Measurements from ENCODE around the gene C16orf86. TPM values are rescaled to one million over a fixed set of nuclear protein-coding genes. Genes with fewer than 3 reads are reported as not detected.

C16orf86 gene
- total and polyA plus RNA-seq, 2 of the 8 experiments (the other 6 are each of a cell fraction or from before 2014, with no cell fraction given): 1.4 to 2.3 TPM

DNA sequence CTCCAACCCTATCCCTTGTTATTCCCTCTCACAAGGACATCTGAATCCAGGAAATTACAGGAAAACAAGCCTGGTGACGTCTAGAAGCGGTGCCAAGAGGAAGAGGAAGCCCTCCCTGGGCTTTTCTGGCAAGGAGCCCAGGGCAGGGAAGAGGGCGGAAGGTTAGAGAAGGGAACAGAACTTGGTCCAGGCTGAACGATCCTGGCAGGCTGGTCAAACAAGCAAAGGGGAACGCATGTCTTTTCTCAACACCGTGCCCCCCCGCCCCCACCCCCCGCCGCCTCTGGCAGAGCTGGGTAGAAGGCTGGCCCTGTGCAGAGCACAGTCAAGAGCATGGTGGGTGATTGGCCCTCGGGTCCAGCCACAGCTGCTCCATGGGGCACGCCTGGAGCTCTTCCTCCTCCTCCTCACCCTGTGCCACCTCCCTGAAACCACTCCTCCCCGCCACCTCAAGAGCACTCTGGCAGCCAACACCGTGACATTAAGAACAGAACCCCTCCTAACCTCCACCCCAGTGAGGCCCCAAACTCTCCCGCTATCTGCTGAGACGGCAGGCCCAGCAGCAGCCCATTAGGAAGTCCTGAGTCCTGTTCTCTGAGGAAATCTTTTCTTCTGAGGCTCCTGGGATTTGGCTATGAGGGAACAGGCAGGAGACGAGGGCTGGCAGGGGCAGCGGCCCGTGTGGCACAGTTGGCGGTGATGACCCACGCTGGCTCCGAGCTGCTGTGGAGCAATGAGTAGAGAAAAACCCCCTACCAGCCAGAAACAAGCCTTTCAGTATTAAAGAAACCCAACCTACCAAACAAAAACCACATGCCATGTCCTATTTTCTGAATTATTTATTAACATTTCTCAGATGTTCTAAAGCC, 7.3 kb downstream of the C16orf86 start:
- Histone ChIP-seq H2BK120ac (replicated peaks; ENCODE audit: low read depth, low read length) (no peak overlapping the region), H3K23ac (ENCODE audit: insufficient read length) (no peak overlapping the region), H3K79me1 (ENCODE audit: low read depth, low read length) (no peaks in the 10 kb centered on the region; the same call in none of the 2 replicates), H3K4me2 (ENCODE audit: insufficient read depth in 1 of 2, low read depth in 2 of 2, low read length in 2 of 2) (no peak overlapping the region), H2AFZ (ENCODE audit: low read length) (no peak overlapping the region), H2BK12ac (ENCODE audit: low read depth, low read length) (no peak overlapping the region), H2AK5ac (ENCODE audit: low read depth, low read length) (no peak overlapping the region), H3K27ac (ENCODE audit: low read depth, low read length) (no peak overlapping the region), H3K4me3 (ENCODE audit: extremely low read depth in 1 of 4, insufficient read depth in 2 of 4, low read depth in 3 of 4, low read length in 4 of 4) (no peak overlapping the region), H3K18ac (ENCODE audit: extremely low read depth, low read length) (no peak overlapping the region), H2BK20ac (ENCODE audit: low read length) (no peak overlapping the region), H3K9me3 (ENCODE audit: insufficient read depth in 2 of 2, low read depth in 1 of 2, low read length in 1 of 2) (no peaks in the 10 kb centered on the region), H3K79me2 (ENCODE audit: control insufficient read depth in 1 of 2, insufficient read depth in 2 of 2, low read length in 2 of 2) (no peaks in the 10 kb centered on the region), H4K91ac (replicated peaks; ENCODE audit: insufficient read length, low read length) (no peak overlapping the region), H3K4me1 (replicated peaks in 1 of 4; ENCODE audit: control insufficient read depth in 3 of 4, insufficient read depth in 4 of 4, low read length in 3 of 4) (peaks cover 0 to 3% (median 0%) of the 10 kb centered on the region in 4 experiments; a peak in 1 of 7 replicates), H3K27me3 (replicated peaks in 1 of 4; ENCODE audit: control insufficient read depth in 3 of 4, extremely low read depth in 1 of 4, insufficient read depth in 3 of 4, low read length in 3 of 4) (no peaks in the 10 kb centered on the region), H4K20me1 (replicated peaks in 1 of 2; ENCODE audit: control insufficient read depth in 1 of 2, insufficient read depth in 2 of 2, low read length in 2 of 2) (peaks cover 2 to 12% of the 10 kb centered on the region in 2 experiments), H3K23me2 (ENCODE audit: low read depth, low read length) (no peaks in the 10 kb centered on the region), H3K56ac (replicated peaks; ENCODE audit: insufficient read length, low read depth, low read length) (no peak overlapping the region), H3K36me3 (ENCODE audit: control insufficient read depth in 2 of 4, insufficient read depth in 4 of 4, low read length in 3 of 4) (0 out of 8 replicates have a peak, but pooled peaks cover 0 to 3% (median 0%) of the 10 kb centered on the region in 4 experiments), H3K14ac (ENCODE audit: insufficient read length) (no peak overlapping the region), H3K9ac (replicated peaks in 1 of 4; ENCODE audit: extremely low read depth in 1 of 4, low read depth in 3 of 4, low read length in 3 of 4) (no peak overlapping the region), H4K5ac (ENCODE audit: insufficient read length, low read depth, low read length) (no peak overlapping the region), H2BK15ac (ENCODE audit: low read length) (no peak overlapping the region), H4K8ac (ENCODE audit: extremely low read depth, insufficient read depth, low read length) (no peak overlapping the region), H3K4ac (replicated peaks; ENCODE audit: insufficient read length, low read depth, low read length) (no peak overlapping the region), H2BK5ac (ENCODE audit: low read depth, low read length) (no peak overlapping the region)
- DNase-seq (ENCODE audit: low read depth in 1 of 2, low spot score in 2 of 2) (no peak), FAIRE-seq (no peak)
- TF ChIP-seq CHD2 (IDR thresholded peaks at IDR 0.05; ENCODE audit: low read length) (no peak), KDM5A (IDR thresholded peaks at IDR 0.05; ENCODE audit: low read length) (no peak)
- ChIA-PET POLR2A (ENCODE audit: partially characterized antibody) (interaction anchor here (0.8 to 1.8 kb wide), 6 partner anchors 16 to 167 kb away, joined by 3 to 7 read pairs (median 4); partner anchors contain the start of gene GFOD2), CTCF (ENCODE audit: partially characterized antibody) (interaction anchor here (0.6 to 5.5 kb wide), 31 partner anchors 10 to 268 kb away, joined by 3 to 46 read pairs (median 7); partner anchors contain the start of genes GFOD2 and NUTF2)
- 90% methylated on average over 21 of the region's 21 CpGs; no CpG with 5 or more reads in 1 of the 2 experiments for WGBS, 2 experiments (ENCODE audit: extremely low coverage in 1 of 2, insufficient coverage in 1 of 2, insufficient read length in 1 of 2, insufficient replicate concordance in 2 of 2, low coverage in 1 of 2, low lambda C conversion rate in 2 of 2, missing lambda C conversion rate in 1 of 2)

Data from H1 (cell line).